GM23338 (cell line): ENCODE data around the gene CRKL.

Experiments
- CREB1 ChIP-seq: fragments of 250-450 bp; sonication (Bioruptor Pico); IDR thresholded peaks from 2 replicates; pipeline ENCODE4 v1.5.0; 2020; ENCODE audit warnings: low read depth, mild to moderate bottlenecking, moderate library complexity
- EZH2 ChIP-seq: fragments of 200-600 bp; sonication (generic); IDR thresholded peaks from one replicate; pipeline ENCODE4 v1.8.0; 2017; ENCODE audit warnings: antibody characterized with exemption, mild to moderate bottlenecking, low read depth; ENCODE audit not compliant: unreplicated experiment
- EZH2phosphoT487 ChIP-seq: fragments of 200-600 bp; sonication (generic); IDR thresholded peaks from one replicate; pipeline ENCODE4 v1.8.1; 2018; ENCODE audit warnings: antibody characterized with exemption; ENCODE audit not compliant: unreplicated experiment
- JUNB ChIP-seq: IDR thresholded peaks from one replicate; pipeline ENCODE4 v1.6.1; 2016; ENCODE audit warnings: antibody characterized with exemption; ENCODE audit not compliant: unreplicated experiment
- NANOG ChIP-seq: IDR thresholded peaks from 2 replicates; pipeline ENCODE4 v1.6.1; 2016; ENCODE audit warnings: antibody characterized with exemption, borderline replicate concordance
- POLR2AphosphoS5 ChIP-seq: IDR thresholded peaks from 2 replicates; pipeline ENCODE4 v1.6.1; 2016; ENCODE audit warnings: antibody characterized with exemption, low read depth
- REST ChIP-seq: IDR thresholded peaks from one replicate; pipeline ENCODE4 v1.6.1; 2018; ENCODE audit warnings: antibody characterized with exemption; ENCODE audit not compliant: unreplicated experiment
- STAT1 ChIP-seq: IDR thresholded peaks from one replicate; pipeline ENCODE4 v1.6.1; 2016; ENCODE audit warnings: antibody characterized with exemption; ENCODE audit not compliant: unreplicated experiment
- TF ChIP-seq, protein P1 (sequence below), 2 experiments: fragments of 200-600 bp in 1 of 2; sonication (generic) in 1 of 2; conservative IDR thresholded peaks; 2 replicates each; pipeline versions ENCODE4 v1.5.1 to v1.6.1; 2016 to 2017; ENCODE audit warnings: antibody characterized with exemption in 2 of 2, low read depth in 2 of 2, mild to moderate bottlenecking in 2 of 2, moderate library complexity in 1 of 2

DNA sequence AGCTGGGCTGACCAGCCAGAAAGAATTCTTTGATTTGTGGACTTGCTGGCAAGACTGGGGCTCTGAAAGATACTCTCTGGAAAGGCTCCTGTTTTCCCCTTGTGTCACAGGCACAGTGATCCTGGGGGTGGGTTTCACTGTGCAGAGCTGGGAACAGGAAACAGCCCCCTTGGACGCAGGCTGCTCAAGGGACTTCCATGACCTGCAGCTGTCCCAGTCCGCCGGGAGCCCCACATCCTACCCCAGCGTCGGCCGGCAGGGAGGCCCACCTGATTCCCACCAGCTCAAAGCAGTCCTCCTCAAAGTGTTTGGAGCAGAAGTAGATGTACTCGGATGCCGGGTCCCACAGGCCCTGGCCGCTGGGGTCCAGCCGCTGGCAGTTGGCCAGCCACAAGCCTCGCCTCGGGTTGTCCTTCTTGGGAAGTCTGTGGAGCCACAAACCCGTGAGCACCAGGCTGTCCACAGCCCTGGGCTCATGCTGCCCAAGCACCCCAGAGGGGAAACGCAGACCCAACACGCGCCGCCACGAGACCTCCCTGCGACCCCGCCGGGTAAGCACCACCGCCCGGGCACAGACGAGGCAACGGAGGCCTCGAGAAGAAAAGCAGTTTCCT, 83.9 kb downstream of the CRKL start:
- TF ChIP-seq, protein P1, sequence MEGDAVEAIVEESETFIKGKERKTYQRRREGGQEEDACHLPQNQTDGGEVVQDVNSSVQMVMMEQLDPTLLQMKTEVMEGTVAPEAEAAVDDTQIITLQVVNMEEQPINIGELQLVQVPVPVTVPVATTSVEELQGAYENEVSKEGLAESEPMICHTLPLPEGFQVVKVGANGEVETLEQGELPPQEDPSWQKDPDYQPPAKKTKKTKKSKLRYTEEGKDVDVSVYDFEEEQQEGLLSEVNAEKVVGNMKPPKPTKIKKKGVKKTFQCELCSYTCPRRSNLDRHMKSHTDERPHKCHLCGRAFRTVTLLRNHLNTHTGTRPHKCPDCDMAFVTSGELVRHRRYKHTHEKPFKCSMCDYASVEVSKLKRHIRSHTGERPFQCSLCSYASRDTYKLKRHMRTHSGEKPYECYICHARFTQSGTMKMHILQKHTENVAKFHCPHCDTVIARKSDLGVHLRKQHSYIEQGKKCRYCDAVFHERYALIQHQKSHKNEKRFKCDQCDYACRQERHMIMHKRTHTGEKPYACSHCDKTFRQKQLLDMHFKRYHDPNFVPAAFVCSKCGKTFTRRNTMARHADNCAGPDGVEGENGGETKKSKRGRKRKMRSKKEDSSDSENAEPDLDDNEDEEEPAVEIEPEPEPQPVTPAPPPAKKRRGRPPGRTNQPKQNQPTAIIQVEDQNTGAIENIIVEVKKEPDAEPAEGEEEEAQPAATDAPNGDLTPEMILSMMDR (conservative IDR thresholded peaks at IDR 0.05; ENCODE audit: low read depth in 2 of 2) = no peak
- TF ChIP-seq POLR2AphosphoS5 (no peak), CREB1 (CRISPR knock-in tag) (no peak), EZH2phosphoT487 (no peak), NANOG (no peak), JUNB (no peak), REST (no peak), STAT1 (no peak), EZH2 (no peak)
